Effector CD4-positive, alpha-beta T cell (primary cell): ENCODE measurements around the gene C9orf153.
"Not testable (repeated sequence)": the region's sequence is repeated elsewhere in the genome, so short reads cannot be mapped to it uniquely, and the experiment has no call there.

ENCODE experiments used
- DNase-seq: peaks from one replicate; pipeline ENCODE4 v3.0.0-alpha.2; 2020
- total RNA-seq: gene quantifications from one replicate; lab custom pipeline; 2026; lab: John Stamatoyannopoulos, UW

Gene C9orf153
- total RNA-seq = 2.6 reads per million, percentile 8 among the genes with 10 or more reads in this experiment

DNA sequence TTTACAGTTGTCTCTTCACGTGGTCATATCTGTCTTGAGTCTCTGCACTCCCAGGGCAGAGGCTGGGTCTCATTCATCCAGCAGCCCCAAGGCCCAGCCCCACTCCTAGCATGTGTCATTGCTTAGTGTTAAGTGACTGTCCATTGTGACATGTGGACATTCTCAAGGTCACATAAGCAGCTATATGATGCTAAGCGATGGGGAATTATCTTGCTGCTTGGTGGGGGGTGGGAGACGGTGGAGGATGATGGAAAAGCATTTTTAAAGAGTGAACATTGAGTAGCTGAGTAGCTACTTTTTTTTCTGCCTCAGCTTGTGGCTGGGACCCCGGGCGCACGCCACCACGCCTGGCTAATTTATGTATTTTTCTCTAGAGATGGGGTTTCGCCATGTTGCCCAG lies at the start of gene C9orf153:
Gene C9orf153, minus strand, starts transcription at position 101 of the 400 bp plus-strand sequence. CDS start 30,054 bp downstream, outside the sequence.
- no peak for DNase-seq

- DNase-seq = no peak
Measured at GRCh38 chr9:86308687-86309086, 49.2 kb upstream of the C9orf153 start.

- DNase-seq = no peak
Measured at GRCh38 chr9:86304236-86304730, 44.8 kb upstream of the C9orf153 start.

DNA sequence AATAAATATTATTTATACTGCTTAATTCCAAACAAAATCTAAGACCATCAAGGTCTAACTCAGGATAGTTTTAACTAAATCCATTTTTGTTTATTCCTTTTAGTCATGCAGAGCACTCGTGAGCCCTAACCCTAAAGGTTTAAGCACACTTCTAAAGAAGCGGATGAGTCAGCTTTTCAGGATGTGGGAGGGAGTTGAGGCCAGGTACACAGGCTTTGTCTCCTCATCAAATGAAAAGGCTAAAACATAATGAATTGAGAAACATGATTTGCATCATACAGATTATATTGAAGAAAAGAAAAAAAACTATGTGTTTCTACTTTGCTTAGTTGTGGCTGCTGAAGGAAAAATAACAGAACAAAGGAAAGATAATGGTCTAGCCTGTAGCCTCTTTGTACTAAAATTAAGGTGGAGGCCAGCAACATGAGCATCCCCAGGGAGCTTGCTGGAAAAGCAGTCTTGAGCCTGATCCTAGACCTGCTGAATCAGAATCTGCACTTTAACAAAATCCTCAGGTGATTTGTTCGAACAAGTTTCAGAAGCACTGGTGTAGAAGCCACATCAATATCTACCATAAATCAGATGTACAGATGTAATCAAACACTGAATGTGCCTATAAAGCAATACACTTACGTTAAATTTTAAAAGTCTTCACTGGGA lies 44.0 kb upstream of the C9orf153 start:
- DNase-seq = peak; percentile 13

GRCh38 chr9:86301686-86302085 lies 42.2 kb upstream of the C9orf153 start:
- no peak for DNase-seq

DNA sequence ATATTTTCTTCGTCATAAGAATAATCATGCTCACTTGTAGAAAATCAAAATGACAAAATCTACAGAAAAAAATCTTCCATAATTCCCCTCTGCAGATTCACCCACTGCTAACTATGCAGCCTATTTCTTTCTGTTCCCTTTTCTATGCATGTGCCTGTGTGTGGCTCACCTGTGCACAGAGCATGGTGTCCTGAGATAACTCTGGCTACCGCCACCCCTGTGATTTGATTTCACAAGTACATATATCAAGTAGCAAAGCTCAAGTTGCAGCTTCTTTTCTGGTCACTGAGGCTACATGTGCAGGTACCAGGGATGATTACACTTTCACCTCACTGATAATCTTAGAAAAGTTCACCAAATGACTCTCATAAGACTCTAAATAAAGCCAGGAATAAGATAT lies 41.2 kb upstream of the C9orf153 start:
- DNase-seq = no peak

GRCh38 chr9:86298873-86299272 lies 39.4 kb upstream of the C9orf153 start:
- no peak for DNase-seq

GRCh38 chr9:86290341-86290740 lies 30.9 kb upstream of the C9orf153 start:
- not testable (repeated sequence) for DNase-seq

- DNase-seq = no peak
Measured at GRCh38 chr9:86288499-86289198, 29.2 kb upstream of the C9orf153 start.

DNA sequence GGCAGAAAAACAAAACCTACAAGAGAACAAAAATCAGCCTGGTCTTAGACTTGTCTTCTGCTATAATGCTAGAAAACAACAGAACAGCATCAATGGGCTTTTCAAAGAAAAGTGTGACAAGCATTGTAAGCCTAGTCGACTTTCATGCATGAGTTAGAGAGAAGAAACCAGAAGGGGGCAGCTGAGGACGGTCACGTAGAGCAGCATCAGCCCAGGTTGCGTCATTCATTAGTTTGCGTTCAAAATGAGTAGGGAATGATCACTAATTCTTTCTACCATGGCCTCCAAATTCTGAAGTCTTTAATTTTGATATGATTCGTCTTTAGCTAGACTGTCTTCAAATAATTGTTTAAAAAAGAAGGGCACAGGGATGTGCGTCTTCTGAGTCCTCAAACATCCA lies 27.6 kb upstream of the C9orf153 start:
- DNase-seq = no peak

DNA sequence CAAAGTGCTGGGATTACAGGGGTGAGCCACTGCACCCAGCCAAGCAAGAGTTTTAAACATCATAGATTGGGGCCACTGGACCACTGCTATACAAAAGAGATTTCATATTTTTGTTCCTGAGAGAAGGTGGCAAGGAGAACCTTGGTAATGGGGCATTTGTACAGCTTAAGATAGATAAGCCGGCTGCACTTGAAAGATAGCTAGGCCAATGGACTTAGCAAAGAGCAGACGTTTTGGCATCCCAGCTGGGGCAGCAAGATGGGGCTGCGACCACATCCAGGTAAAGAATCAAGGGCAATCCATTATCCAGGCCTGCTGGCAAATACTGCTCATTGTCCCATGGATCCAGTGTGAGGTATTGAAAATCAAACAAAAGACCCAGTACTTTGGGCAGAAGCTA lies 26.8 kb upstream of the C9orf153 start:
- no peak for DNase-seq

- no peak for DNase-seq
Measured at GRCh38 chr9:86285261-86285660, 25.8 kb upstream of the C9orf153 start.

- no peak for DNase-seq
Measured at GRCh38 chr9:86282979-86283535, 23.6 kb upstream of the C9orf153 start.

- peak; percentile 99 for DNase-seq
Measured at GRCh38 chr9:86282077-86282978, 22.9 kb upstream of the C9orf153 start, which contains the start of gene ISCA1. Gene ISCA1 (minus strand): TSS chr9:86282538. CDS start chr9:86282458, 80 bp downstream.

GRCh38 chr9:86281593-86282076 lies 22.2 kb upstream of the C9orf153 start:
- DNase-seq = no peak

GRCh38 chr9:86280580-86280979 lies 21.1 kb upstream of the C9orf153 start:
- DNase-seq = no peak

- no peak for DNase-seq
Measured at GRCh38 chr9:86279839-86280238, 20.4 kb upstream of the C9orf153 start.

- no peak for DNase-seq
Measured at GRCh38 chr9:86277072-86277471, 17.6 kb upstream of the C9orf153 start.

DNA sequence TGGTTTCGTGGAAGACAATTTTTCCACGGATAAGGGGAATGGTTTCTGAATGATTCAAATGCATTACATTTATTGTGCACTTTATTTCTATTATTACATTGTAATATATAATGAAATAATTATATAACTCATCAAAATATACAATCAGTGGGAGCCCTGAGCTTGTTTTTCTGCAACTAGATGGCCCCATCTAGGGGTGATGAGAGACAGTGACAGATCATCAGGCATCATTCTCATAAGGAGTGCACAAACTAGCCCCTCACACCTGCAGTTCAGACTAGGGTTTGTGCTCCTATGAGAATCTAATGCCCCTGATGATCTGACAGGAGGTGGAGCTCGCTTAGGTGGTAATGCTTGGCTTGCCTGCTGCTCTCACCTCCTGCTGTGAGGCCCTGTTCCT lies 16.5 kb upstream of the C9orf153 start:
- no peak for DNase-seq

- no peak for DNase-seq
Measured at GRCh38 chr9:86274821-86275643, 15.6 kb upstream of the C9orf153 start.

DNA sequence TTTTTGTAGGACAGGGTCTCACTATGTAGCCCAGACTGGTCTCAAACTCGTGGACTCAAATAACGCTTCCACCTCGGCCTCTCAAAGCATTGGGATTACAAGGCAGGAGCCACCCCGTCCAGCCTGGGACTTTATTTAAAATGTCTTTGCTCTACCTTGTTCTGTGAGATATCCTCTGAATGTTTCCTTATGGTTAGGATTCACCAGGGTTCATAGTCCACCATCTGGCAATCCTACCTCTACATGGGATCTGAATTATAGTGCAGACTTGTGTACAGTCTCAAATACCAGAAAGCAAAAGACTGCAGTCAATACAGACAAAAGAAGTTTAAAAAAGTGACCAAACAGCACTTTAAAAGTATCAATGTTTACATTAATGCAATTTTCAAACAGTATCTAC lies 12.8 kb upstream of the C9orf153 start:
- no peak for DNase-seq

DNA sequence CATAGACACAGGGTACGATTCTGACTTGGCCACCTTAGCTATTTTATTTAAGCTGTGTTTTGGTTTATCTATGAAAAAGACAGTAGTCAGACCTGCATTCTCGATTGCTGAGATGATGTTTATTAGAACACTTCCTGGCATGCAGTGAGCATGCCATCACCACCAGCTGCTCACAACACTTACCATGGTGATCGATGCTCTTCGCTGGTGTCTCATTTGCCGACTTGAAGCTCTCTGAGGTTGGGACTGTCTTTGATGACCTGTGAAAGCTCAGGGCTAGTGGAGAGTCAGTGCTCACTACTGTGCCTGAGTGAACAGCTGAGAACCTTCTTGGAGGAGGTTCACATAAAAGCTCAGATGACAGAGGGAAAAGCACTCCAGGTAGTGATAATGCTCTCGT lies 4.4 kb upstream of the C9orf153 start:
- DNase-seq = no peak
